ENCODE measurements around the gene SLC17A7. TPM values are rescaled to one million over a fixed set of nuclear protein-coding genes. Genes with fewer than 3 reads are reported as not detected.
"Not testable (repeated sequence)": the region's sequence is repeated elsewhere in the genome, so short reads cannot be mapped to it uniquely, and the experiment has no call there.

SLC17A7 gene
- total RNA-seq, 4 donors from 2014 or later = 0.38 to 1.4 (median 0.97) TPM

DNA sequence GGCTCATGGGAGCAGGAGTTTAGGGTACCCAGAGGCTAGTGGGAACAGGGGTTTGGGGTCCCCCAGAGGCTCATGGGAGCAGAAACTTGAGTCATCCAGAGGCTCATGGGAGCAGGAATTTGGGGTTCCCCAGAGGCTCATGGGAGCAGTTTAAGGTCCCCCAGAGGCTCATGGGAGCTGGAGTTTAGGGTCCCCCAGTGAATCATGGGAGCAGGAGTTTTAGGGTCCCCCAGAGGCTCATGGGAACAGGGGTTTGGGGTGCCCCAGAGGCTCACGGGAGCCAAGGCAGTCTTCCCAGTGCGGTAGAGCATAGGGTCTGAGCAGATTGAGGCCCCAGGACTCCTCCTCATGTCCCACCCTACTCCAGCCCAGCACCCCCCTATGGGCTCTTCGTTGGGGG is 24.0 kb upstream of the SLC17A7 start:
- intact Hi-C loops (cut with DNase I; ENCODE audit: low total_unique reads) = no loop called here

DNA sequence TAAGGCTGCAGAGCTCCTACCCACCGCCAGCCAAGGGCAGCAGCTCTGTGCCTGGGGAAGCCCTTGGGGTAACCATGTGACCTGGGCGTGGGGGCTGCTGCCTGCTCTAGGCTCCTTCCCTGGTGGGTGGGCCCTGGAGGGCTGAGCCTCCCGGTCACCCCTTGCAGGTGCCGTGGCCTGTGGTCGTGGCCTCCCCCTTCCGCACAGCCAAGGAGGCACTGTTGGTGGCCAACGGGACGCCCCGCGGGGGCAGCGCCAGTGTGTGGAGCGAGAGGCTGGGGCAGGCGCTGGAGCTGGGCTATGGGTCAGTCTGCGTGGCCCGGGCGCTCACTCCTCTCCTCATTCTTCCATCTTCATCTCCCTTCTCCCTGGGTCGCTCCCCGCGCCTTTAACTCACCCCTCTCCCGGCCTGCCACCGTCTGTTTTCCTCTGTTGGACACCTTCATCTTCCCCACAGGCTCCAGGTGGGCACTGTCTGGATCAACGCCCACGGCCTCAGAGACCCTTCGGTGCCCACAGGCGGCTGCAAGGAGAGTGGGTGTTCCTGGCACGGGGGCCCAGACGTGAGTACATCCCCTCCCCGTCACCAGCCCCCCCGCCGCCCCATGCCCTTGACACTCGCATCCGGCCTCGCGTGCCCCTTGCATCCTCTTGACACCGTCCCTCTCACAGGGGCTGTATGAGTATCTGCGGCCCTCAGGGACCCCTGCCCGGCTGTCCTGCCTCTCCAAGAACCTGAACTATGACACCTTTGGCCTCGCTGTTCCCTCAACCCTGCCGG is 22.8 kb upstream of the SLC17A7 start:
- intact Hi-C loops (cut with DNase I; ENCODE audit: low total_unique reads) = no loop called here
- DNase-seq (ENCODE audit: low spot score in 2 of 2) = no peak
- H3K4me3 ChIP-seq (ENCODE audit: low read depth, poor library complexity, severe bottlenecking) = no peak overlapping the region
- 93% methylated on average over 39 of the region's 39 CpGs for WGBS, 2 donors
- no peak for TF ChIP-seq POLR2A (IDR thresholded peaks at IDR 0.05)
- TF ChIP-seq, protein P1, sequence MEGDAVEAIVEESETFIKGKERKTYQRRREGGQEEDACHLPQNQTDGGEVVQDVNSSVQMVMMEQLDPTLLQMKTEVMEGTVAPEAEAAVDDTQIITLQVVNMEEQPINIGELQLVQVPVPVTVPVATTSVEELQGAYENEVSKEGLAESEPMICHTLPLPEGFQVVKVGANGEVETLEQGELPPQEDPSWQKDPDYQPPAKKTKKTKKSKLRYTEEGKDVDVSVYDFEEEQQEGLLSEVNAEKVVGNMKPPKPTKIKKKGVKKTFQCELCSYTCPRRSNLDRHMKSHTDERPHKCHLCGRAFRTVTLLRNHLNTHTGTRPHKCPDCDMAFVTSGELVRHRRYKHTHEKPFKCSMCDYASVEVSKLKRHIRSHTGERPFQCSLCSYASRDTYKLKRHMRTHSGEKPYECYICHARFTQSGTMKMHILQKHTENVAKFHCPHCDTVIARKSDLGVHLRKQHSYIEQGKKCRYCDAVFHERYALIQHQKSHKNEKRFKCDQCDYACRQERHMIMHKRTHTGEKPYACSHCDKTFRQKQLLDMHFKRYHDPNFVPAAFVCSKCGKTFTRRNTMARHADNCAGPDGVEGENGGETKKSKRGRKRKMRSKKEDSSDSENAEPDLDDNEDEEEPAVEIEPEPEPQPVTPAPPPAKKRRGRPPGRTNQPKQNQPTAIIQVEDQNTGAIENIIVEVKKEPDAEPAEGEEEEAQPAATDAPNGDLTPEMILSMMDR (IDR thresholded peaks at IDR 0.05) = no peak

More for the DNA sequence above, 24.0 kb upstream of the SLC17A7 start:
- no peak overlapping the region for H3K4me3 ChIP-seq (ENCODE audit: low read depth, poor library complexity, severe bottlenecking)
- 91 to 97% methylated on average over 3 of the region's 3 CpGs for WGBS, 2 donors
- no peak for DNase-seq (ENCODE audit: low spot score in 2 of 2)
- TF ChIP-seq, protein P1 (IDR thresholded peaks at IDR 0.05) = no peak
- no peak for TF ChIP-seq POLR2A (IDR thresholded peaks at IDR 0.05)

DNA sequence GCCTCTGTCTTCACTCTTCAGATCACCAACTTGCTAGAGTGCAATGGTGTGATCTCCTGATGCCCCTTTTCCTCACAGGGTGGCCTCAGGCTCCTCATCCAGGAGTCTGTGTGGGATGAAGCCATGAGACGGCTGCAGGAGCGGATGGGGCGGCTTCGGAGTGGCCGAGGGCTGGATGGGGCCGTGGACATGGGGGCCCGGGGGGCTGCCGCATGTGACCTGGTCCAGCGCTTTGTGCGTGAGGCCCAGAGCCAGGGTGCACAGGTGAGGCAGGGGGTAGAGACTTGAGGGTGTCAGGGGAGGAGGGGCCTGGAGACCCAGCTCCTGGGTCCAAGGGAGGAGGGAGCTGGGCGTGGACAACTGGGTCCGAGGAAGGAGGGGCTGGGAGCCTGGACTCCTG is 21.2 kb upstream of the SLC17A7 start:
- H3K4me3 ChIP-seq (ENCODE audit: low read depth, poor library complexity, severe bottlenecking) = no peak overlapping the region
- 90 to 93% methylated on average over 12 of the region's 12 CpGs for WGBS, 2 donors
- no peak for TF ChIP-seq POLR2A (IDR thresholded peaks at IDR 0.05)
- no peak for DNase-seq (ENCODE audit: low spot score in 2 of 2)
- intact Hi-C loops (cut with DNase I; ENCODE audit: low total_unique reads) = no loop called here

DNA sequence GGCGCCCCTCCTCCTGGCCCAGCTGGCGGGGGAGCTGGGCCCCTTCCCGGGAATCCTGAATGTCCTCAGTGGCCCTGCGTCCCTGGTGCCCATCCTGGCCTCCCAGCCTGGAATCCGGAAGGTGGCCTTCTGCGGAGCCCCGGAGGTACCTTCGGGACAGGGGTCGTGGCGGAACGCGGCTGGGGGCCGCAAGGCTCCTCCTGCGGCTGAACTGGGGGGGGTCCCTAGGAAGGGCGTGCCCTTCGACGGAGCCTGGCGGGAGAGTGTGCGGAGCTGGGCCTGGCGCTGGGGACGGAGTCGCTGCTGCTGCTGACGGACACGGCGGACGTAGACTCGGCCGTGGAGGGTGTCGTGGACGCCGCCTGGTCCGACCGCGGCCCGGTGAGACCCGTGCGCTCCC is 20.3 kb upstream of the SLC17A7 start:
- DNase-seq (ENCODE audit: low spot score in 2 of 2) = no peak
- no peak for TF ChIP-seq POLR2A (IDR thresholded peaks at IDR 0.05)
- TF ChIP-seq, protein P1 (IDR thresholded peaks at IDR 0.05) = no peak
- H3K4me3 ChIP-seq (ENCODE audit: low read depth, poor library complexity, severe bottlenecking) = no peak overlapping the region
- intact Hi-C loops (cut with DNase I; ENCODE audit: low total_unique reads) = no loop called here
- WGBS, 2 donors = 97 to 98% methylated on average over 34 to 37 of the region's 37 CpGs

DNA sequence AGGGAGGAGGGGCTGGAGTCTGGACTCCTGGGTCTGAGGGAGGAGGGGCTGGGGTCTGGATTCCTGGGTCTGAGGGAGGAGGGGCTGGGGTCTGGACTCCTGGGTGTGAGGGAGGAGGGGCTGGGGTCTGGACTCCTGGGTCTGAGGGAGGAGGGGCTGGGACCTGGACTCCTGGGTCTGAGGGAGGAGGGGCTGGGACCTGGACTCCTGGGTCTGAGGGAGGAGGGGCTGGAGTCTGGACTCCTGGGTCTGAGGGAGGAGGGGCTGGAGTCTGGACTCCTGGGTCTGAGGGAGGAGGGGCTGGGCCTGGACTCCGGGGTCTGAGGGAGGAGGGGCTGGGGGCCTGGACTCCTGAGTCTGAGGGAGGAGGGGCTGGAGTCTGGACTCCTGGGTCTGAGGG is 19.8 kb upstream of the SLC17A7 start:
- intact Hi-C loops (cut with DNase I; ENCODE audit: low total_unique reads) = not testable (repeated sequence)

DNA sequence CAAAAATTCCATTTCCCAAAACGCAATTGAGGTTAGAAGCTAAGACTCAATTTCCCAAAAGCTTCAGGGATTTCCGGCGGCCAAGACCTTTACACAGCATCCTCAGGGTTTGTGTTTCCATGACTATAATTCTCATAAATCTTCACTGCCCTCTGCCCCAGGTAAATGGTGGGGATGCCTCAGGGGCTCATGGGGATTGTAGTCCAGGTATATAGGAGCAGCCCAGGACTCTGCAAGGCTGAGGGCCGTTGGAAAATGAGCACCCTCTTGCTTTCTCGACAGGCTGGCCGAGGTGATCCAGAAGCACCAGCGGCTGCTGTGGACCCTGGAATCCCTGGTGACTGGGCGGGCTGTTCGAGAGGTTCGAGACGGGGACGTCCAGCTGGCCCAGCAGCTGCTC is 18.1 kb upstream of the SLC17A7 start:
- WGBS, 2 donors = 93 to 94% methylated on average over 12 of the region's 12 CpGs
- no peak for DNase-seq (ENCODE audit: low spot score in 2 of 2)
- intact Hi-C loops (cut with DNase I; ENCODE audit: low total_unique reads) = no loop called here
- TF ChIP-seq, protein P1 (IDR thresholded peaks at IDR 0.05) = no peak
- TF ChIP-seq POLR2A (IDR thresholded peaks at IDR 0.05) = no peak
- H3K4me3 ChIP-seq (ENCODE audit: low read depth, poor library complexity, severe bottlenecking) = no peak overlapping the region

More for the DNA sequence above, 19.8 kb upstream of the SLC17A7 start:
- no CpG with 5 or more reads among the region's 1 CpG for WGBS, 2 donors
- DNase-seq (ENCODE audit: low spot score in 2 of 2); H3K4me3 ChIP-seq (ENCODE audit: low read depth, poor library complexity, severe bottlenecking): not testable (repeated sequence)

DNA sequence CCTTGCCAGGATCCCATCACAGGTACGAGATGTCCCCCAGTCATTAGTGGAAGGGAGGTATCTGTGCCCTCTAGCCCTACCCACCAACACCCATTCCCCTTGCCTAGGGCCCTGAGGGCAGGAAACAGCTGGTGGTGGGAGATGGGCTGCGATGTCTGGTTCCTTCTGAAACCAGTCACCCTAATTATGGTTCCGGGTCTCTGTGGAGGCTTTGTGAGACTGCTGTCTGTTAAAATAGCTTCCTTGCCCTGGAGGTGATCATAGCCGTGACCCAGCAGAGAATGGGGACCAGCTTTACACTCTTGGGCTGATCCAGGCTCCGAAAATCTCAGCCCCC is 17.2 kb upstream of the SLC17A7 start:
- intact Hi-C loops (cut with DNase I; ENCODE audit: low total_unique reads) = no loop called here
- TF ChIP-seq POLR2A (IDR thresholded peaks at IDR 0.05) = no peak
- TF ChIP-seq, protein P1 (IDR thresholded peaks at IDR 0.05) = no peak
- no peak for DNase-seq (ENCODE audit: low spot score in 2 of 2)
- WGBS, 2 donors = 76 to 85% methylated on average over 5 of the region's 5 CpGs
- no peak overlapping the region for H3K4me3 ChIP-seq (ENCODE audit: low read depth, poor library complexity, severe bottlenecking)

Measured in lower leg skin (tissue), 4 donors.